HEK293 (cell line): ENCODE results near the gene PCSK1.

Experiments
- EGR2 ChIP-seq: fragments of 450-650 bp; formaldehyde crosslinking; IDR thresholded peaks from 2 replicates; pipeline ENCODE4 v1.5.1; 2016; ENCODE audit warnings: low read depth, missing biosample characterization, missing genetic modification characterization
- REPIN1 ChIP-seq: fragments of 450-650 bp; formaldehyde crosslinking; IDR thresholded peaks from 2 replicates; pipeline ENCODE4 v1.5.1; 2017; ENCODE audit warnings: missing biosample characterization, missing genetic modification characterization, low read depth
- TCF7L2 ChIP-seq: IDR thresholded peaks from 2 replicates; pipeline ENCODE4 v1.6.1; 2011; ENCODE audit warnings: low read depth, mild to moderate bottlenecking, inconsistent platforms, low read length, moderate library complexity, borderline replicate concordance
- ZBTB1 ChIP-seq: fragments of 450-650 bp; formaldehyde crosslinking; IDR thresholded peaks from 2 replicates; pipeline ENCODE4 v1.5.1; 2016; ENCODE audit warnings: missing biosample characterization, missing genetic modification characterization
- ZNF324 ChIP-seq: fragments of 450-650 bp; formaldehyde crosslinking; IDR thresholded peaks from 2 replicates; pipeline ENCODE4 v1.5.1; 2016; ENCODE audit warnings: missing biosample characterization, missing genetic modification characterization
- ZNF830 ChIP-seq: fragments of 450-650 bp; IDR thresholded peaks from 2 replicates; pipeline ENCODE4 v1.5.0; 2018; ENCODE audit warnings: missing biosample characterization, missing genetic modification characterization, low read depth, mild to moderate bottlenecking, moderate library complexity
- TF ChIP-seq, protein P1 (sequence below): fragments of 450-650 bp; formaldehyde crosslinking; IDR thresholded peaks from 2 replicates; pipeline ENCODE4 v1.5.1; 2016; ENCODE audit warnings: missing biosample characterization, missing genetic modification characterization, low read depth
- TF ChIP-seq, protein P2 (sequence below): fragments of 450-650 bp; formaldehyde crosslinking; IDR thresholded peaks from 2 replicates; pipeline ENCODE4 v1.5.1; 2016; ENCODE audit warnings: missing biosample characterization, missing genetic modification characterization

DNA sequence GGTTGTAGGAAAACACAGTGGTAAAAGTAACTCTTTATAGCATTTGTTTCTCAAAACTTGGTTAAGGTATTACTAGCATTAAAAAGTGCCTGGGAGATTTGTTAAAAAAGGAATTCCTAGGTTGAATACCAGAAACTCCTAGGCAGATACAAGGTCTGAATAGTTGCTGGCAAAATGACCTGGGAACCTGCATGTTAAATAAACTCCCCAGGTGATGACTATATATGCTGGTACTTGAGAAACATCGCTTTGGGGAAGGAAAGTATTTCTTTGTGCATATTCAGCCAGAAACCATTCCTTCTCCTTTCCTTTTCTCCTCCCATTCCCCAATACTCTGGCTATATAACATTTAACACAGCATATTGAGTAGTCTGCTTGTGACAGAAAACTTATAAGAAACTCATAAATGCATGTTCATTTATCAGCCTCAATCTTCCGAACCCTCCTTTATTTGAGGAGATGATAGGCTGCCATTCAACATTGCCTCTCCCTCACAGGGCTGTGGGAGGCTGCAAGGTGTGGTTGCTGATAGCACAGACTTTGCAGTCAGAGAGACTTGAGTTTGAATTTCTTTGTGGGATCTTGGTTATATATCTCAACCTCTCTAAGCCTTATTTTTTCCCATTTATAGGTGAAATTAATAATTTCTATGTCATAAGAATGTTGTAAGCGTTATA is 28.7 kb downstream of the PCSK1 start:
- TF ChIP-seq ZBTB1 (tag by site-specific recombination) (no peak), ZNF324 (tag by site-specific recombination) (no peak), EGR2 (tag by site-specific recombination) (no peak), TCF7L2 (no peak), REPIN1 (tag by site-specific recombination) (no peak), ZNF830 (tag by site-specific recombination) (no peak)
- TF ChIP-seq, protein P1, sequence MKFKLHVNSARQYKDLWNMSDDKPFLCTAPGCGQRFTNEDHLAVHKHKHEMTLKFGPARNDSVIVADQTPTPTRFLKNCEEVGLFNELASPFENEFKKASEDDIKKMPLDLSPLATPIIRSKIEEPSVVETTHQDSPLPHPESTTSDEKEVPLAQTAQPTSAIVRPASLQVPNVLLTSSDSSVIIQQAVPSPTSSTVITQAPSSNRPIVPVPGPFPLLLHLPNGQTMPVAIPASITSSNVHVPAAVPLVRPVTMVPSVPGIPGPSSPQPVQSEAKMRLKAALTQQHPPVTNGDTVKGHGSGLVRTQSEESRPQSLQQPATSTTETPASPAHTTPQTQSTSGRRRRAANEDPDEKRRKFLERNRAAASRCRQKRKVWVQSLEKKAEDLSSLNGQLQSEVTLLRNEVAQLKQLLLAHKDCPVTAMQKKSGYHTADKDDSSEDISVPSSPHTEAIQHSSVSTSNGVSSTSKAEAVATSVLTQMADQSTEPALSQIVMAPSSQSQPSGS (tag by site-specific recombination) = no peak
- TF ChIP-seq, protein P2, sequence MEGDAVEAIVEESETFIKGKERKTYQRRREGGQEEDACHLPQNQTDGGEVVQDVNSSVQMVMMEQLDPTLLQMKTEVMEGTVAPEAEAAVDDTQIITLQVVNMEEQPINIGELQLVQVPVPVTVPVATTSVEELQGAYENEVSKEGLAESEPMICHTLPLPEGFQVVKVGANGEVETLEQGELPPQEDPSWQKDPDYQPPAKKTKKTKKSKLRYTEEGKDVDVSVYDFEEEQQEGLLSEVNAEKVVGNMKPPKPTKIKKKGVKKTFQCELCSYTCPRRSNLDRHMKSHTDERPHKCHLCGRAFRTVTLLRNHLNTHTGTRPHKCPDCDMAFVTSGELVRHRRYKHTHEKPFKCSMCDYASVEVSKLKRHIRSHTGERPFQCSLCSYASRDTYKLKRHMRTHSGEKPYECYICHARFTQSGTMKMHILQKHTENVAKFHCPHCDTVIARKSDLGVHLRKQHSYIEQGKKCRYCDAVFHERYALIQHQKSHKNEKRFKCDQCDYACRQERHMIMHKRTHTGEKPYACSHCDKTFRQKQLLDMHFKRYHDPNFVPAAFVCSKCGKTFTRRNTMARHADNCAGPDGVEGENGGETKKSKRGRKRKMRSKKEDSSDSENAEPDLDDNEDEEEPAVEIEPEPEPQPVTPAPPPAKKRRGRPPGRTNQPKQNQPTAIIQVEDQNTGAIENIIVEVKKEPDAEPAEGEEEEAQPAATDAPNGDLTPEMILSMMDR = no peak
